Thyroid gland (tissue), 4 donors: ENCODE measurements around the gene DARS1. TPM values are rescaled to one million over a fixed set of nuclear protein-coding genes. Genes with fewer than 3 reads are reported as not detected.

Source experiments
- DNase-seq, 2 donors: peaks; one replicate each; pipeline ENCODE4 v3.0.0-alpha.2; 2019
- H3K27ac ChIP-seq, 3 donors: fragments of 200-600 bp; sonication (generic); 1 replicate in 2 of 3; 2 replicates in 1 of 3; pipeline ENCODE4 v1.5.1; 2016 to 2019; ENCODE audit warnings: mild to moderate bottlenecking in 1 of 3, moderate library complexity in 1 of 3
- H3K27me3 ChIP-seq: fragments of 200-600 bp; sonication (generic); one replicate; pipeline ENCODE4 v1.5.1; 2019
- H3K36me3 ChIP-seq, 2 donors: fragments of 200-600 bp; sonication (generic); one replicate each; pipeline ENCODE4 v1.5.1; 2016 to 2019
- H3K4me1 ChIP-seq, 2 donors: fragments of 200-600 bp; sonication (generic); one replicate each; pipeline ENCODE4 v1.5.1; 2017 to 2019
- H3K4me3 ChIP-seq, 3 donors: fragments of 200-600 bp; sonication (generic); replicated peaks in 1 of 3; 1 replicate in 2 of 3; 2 replicates in 1 of 3; pipeline ENCODE4 v1.5.1; 2016; ENCODE audit warnings: mild to moderate bottlenecking in 1 of 3
- H3K9me3 ChIP-seq: fragments of 200-600 bp; sonication (generic); one replicate; pipeline ENCODE4 v1.5.1; 2017
- CTCF ChIP-seq, 6 experiments: fragments of 200-600 bp in 3 of 6; fragments of 450-650 bp in 3 of 6; sonication (generic) in 3 of 6; IDR thresholded peaks; one replicate each; pipeline ENCODE4 v1.5.1; 2016 to 2019; ENCODE audit warnings: antibody characterized with exemption in 6 of 6, mild to moderate bottlenecking in 2 of 6, inconsistent platforms in 1 of 6, moderate library complexity in 1 of 6
- POLR2A ChIP-seq, 2 donors: fragments of 450-650 bp; IDR thresholded peaks; one replicate each; pipeline ENCODE4 v1.6.1; 2017; ENCODE audit warnings: antibody characterized with exemption in 2 of 2, mild to moderate bottlenecking in 2 of 2, moderate library complexity in 1 of 2
- WGBS, 2 donors: methylation state at CpG; one replicate each; pipeline ENCODE4 v1.1.5; 2017; 5-methylcytosine and 5-hydroxymethylcytosine counted together
- intact Hi-C: fragments of 100-400 bp; cut with DNase I; formaldehyde crosslinking; loops from one replicate; pipeline ENCODE4 v1.15.1; 2023
- total RNA-seq, 4 donors: library from RNA; depleted of rRNA; stranded (reverse); fragments of >200 nt; gene quantifications; one replicate each; pipeline ENCODE4 v1.2.3, GENCODE V29; 2016

The DARS1 gene
- total RNA-seq, 4 donors from 2014 or later, result 69.6 to 94.4 (median 75.9) TPM

- WGBS, 2 donors, result 93 to 94% methylated on average over 3 of the region's 3 CpGs
Observed at GRCh38 chr2:136016836-136017235, 31.4 kb upstream of the DARS1 start.

GRCh38 chr2:136016427-136016826, 31.0 kb upstream of the DARS1 start:
- Histone ChIP-seq H3K27ac (no peak overlapping the region), H3K4me3 (no peak overlapping the region), H3K9me3 (no peaks in the 10 kb centered on the region), H3K4me1 (peaks cover 5 to 13% of the 10 kb centered on the region in 2 donors), H3K27me3 (no peaks in the 10 kb centered on the region), H3K36me3 (no peaks in the 10 kb centered on the region)
- DNase-seq, result no peak
- TF ChIP-seq CTCF (IDR thresholded peaks at IDR 0.05) (no peak), POLR2A (IDR thresholded peaks at IDR 0.05) (no peak)
- intact Hi-C loops, result no loop called here
- WGBS, 2 donors, result 82 to 94% methylated on average over 2 of the region's 2 CpGs

More at GRCh38 chr2:136016836-136017235, 31.4 kb upstream of the DARS1 start:
- no peak overlapping the region for H3K4me3 ChIP-seq
- H3K36me3 ChIP-seq, result no peaks in the 10 kb centered on the region
- H3K27me3 ChIP-seq, result no peaks in the 10 kb centered on the region
- intact Hi-C loops, result no loop called here
- H3K27ac ChIP-seq, result no peak overlapping the region
- no peak for DNase-seq
- no peaks in the 10 kb centered on the region for H3K9me3 ChIP-seq
- TF ChIP-seq CTCF (IDR thresholded peaks at IDR 0.05) (no peak), POLR2A (IDR thresholded peaks at IDR 0.05) (no peak)
- H3K4me1 ChIP-seq, result peaks cover 5 to 13% of the 10 kb centered on the region in 2 donors

- Histone ChIP-seq H3K27me3 (no peaks in the 10 kb centered on the region), H3K4me3 (no peak overlapping the region), H3K4me1 (peaks cover 5 to 13% of the 10 kb centered on the region in 2 donors), H3K9me3 (no peaks in the 10 kb centered on the region), H3K36me3 (no peaks in the 10 kb centered on the region), H3K27ac (no peak overlapping the region)
- intact Hi-C loops, result no loop called here
- TF ChIP-seq POLR2A (IDR thresholded peaks at IDR 0.05) (no peak), CTCF (IDR thresholded peaks at IDR 0.05) (no peak)
- no peak for DNase-seq
- 77 to 94% methylated on average over 1 of the region's 1 CpG for WGBS, 2 donors
Observed at GRCh38 chr2:136015699-136016098, 30.3 kb upstream of the DARS1 start.

GRCh38 chr2:136014411-136014810, 29.0 kb upstream of the DARS1 start:
- Histone ChIP-seq H3K4me3 (no peak overlapping the region), H3K36me3 (no peaks in the 10 kb centered on the region), H3K4me1 (peaks cover 5 to 13% of the 10 kb centered on the region in 2 donors), H3K27me3 (no peaks in the 10 kb centered on the region), H3K27ac (peak overlapping the region in 1 of 3 donors; percentile 59), H3K9me3 (no peaks in the 10 kb centered on the region)
- 56 to 67% methylated on average over 2 of the region's 2 CpGs for WGBS, 2 donors
- no peak for DNase-seq
- intact Hi-C loops, result no loop called here
- TF ChIP-seq POLR2A (IDR thresholded peaks at IDR 0.05), result no peak
- TF ChIP-seq CTCF (IDR thresholded peaks at IDR 0.05), result no peak

GRCh38 chr2:136013955-136014354, 28.5 kb upstream of the DARS1 start:
- H3K4me3 ChIP-seq, result no peak overlapping the region
- whole genome bisulfite sequencing, 2 donors, result 28 to 39% methylated on average over 4 of the region's 4 CpGs
- intact Hi-C loops, result no loop called here

More at GRCh38 chr2:136013955-136014354, 28.5 kb upstream of the DARS1 start:
- Histone ChIP-seq H3K9me3 (no peaks in the 10 kb centered on the region), H3K4me1 (peaks cover 5 to 13% of the 10 kb centered on the region in 2 donors), H3K27me3 (no peaks in the 10 kb centered on the region), H3K27ac (peak overlapping the region in 1 of 3 donors; percentile 59), H3K36me3 (no peaks in the 10 kb centered on the region)
- peak; percentile 16 to 32 for DNase-seq
- TF ChIP-seq CTCF (IDR thresholded peaks at IDR 0.05), result no peak
- no peak for TF ChIP-seq POLR2A (IDR thresholded peaks at IDR 0.05)
